Right atrium auricular region (tissue), 2 donors: ENCODE results near the gene ST6GALNAC3. TPM values are rescaled to one million over a fixed set of nuclear protein-coding genes. Genes with fewer than 3 reads are reported as not detected.
A peak's percentile ranks its signal among the peaks of the same experiment; 100 is the strongest.

ENCODE experiments used
- DNase-seq: peaks from one replicate; pipeline ENCODE4 v3.0.0-alpha.2; 2019; ENCODE audit warnings: low spot score
- H3K27ac ChIP-seq, 2 donors: fragments of 200-600 bp; sonication (generic); 1 replicate in 1 of 2; 2 replicates in 1 of 2; pipeline ENCODE4 v1.5.1; 2016 to 2019
- H3K27me3 ChIP-seq, 2 donors: fragments of 200-600 bp; sonication (generic); one replicate each; pipeline versions ENCODE4 v1.5.1 to v1.6.0; 2017 to 2019
- H3K36me3 ChIP-seq: fragments of 200-600 bp; sonication (generic); one replicate; pipeline ENCODE4 v1.5.1; 2016
- H3K4me1 ChIP-seq, 2 donors: fragments of 200-600 bp; sonication (generic); one replicate each; pipeline versions ENCODE4 v1.5.1 to v1.6.0; 2017 to 2019
- H3K4me3 ChIP-seq, 2 donors: fragments of 200-600 bp; sonication (generic); 1 replicate in 1 of 2; 2 replicates in 1 of 2; pipeline ENCODE4 v1.5.1; 2017 to 2019; ENCODE audit warnings: mild to moderate bottlenecking in 1 of 2, moderate library complexity in 1 of 2
- H3K9me3 ChIP-seq, 2 donors: fragments of 200-600 bp; sonication (generic); one replicate each; pipeline ENCODE4 v1.5.1; 2019
- CTCF ChIP-seq, 2 donors: fragments of 200-600 bp; sonication (generic); IDR thresholded peaks; one replicate each; pipeline ENCODE4 v1.5.1; 2019; ENCODE audit warnings: antibody characterized with exemption in 2 of 2
- total RNA-seq, 2 donors: library from RNA; depleted of rRNA; stranded (reverse); fragments of >200 nt; gene quantifications; one replicate each; pipeline ENCODE4 v1.1.0, GENCODE V29; 2016

The ST6GALNAC3 gene
- total RNA-seq, 2 donors from 2014 or later = 6.8 to 9.3 TPM

- H3K4me3 ChIP-seq = no peak overlapping the region
- no peaks in the 10 kb centered on the region for H3K9me3 ChIP-seq
- H3K36me3 ChIP-seq = no peaks in the 10 kb centered on the region
- no peak overlapping the region for H3K27ac ChIP-seq
- TF ChIP-seq CTCF (IDR thresholded peaks at IDR 0.05) = no peak
- DNase-seq = no peak
- H3K27me3 ChIP-seq = no peaks in the 10 kb centered on the region
- no peaks in the 10 kb centered on the region for H3K4me1 ChIP-seq
Observed at GRCh38 chr1:76303340-76303717, 228.8 kb downstream of the ST6GALNAC3 start.

GRCh38 chr1:76313304-76313703 lies 238.8 kb downstream of the ST6GALNAC3 start:
- Histone ChIP-seq H3K4me3 (no peak overlapping the region), H3K27ac (no peak overlapping the region), H3K4me1 (no peaks in the 10 kb centered on the region), H3K9me3 (no peaks in the 10 kb centered on the region), H3K36me3 (no peaks in the 10 kb centered on the region), H3K27me3 (no peaks in the 10 kb centered on the region)
- no peak for TF ChIP-seq CTCF (IDR thresholded peaks at IDR 0.05)
- DNase-seq = no peak

GRCh38 chr1:76314730-76315129 lies 240.2 kb downstream of the ST6GALNAC3 start:
- Histone ChIP-seq H3K36me3 (no peaks in the 10 kb centered on the region), H3K27ac (no peak overlapping the region), H3K27me3 (no peaks in the 10 kb centered on the region), H3K4me3 (no peak overlapping the region), H3K9me3 (no peaks in the 10 kb centered on the region), H3K4me1 (no peaks in the 10 kb centered on the region)
- TF ChIP-seq CTCF (IDR thresholded peaks at IDR 0.05) = no peak
- no peak for DNase-seq

- Histone ChIP-seq H3K36me3 (no peaks in the 10 kb centered on the region), H3K27ac (no peak overlapping the region), H3K4me1 (no peaks in the 10 kb centered on the region), H3K9me3 (no peaks in the 10 kb centered on the region), H3K4me3 (no peak overlapping the region), H3K27me3 (no peaks in the 10 kb centered on the region)
- TF ChIP-seq CTCF (IDR thresholded peaks at IDR 0.05) = no peak
- DNase-seq = no peak
Observed at GRCh38 chr1:76317299-76317900, 242.9 kb downstream of the ST6GALNAC3 start.

- DNase-seq = no peak
- Histone ChIP-seq H3K4me3 (no peak overlapping the region), H3K36me3 (no peaks in the 10 kb centered on the region), H3K9me3 (no peaks in the 10 kb centered on the region), H3K27ac (no peak overlapping the region), H3K4me1 (no peaks in the 10 kb centered on the region), H3K27me3 (no peaks in the 10 kb centered on the region)
- peak; percentile 77 to 90 for TF ChIP-seq CTCF (IDR thresholded peaks at IDR 0.05)
Observed at GRCh38 chr1:76330991-76331603, 256.6 kb downstream of the ST6GALNAC3 start.

GRCh38 chr1:76335882-76336281 lies 261.3 kb downstream of the ST6GALNAC3 start:
- H3K4me3 ChIP-seq = no peak overlapping the region
- no peak overlapping the region for H3K27ac ChIP-seq
- no peak for DNase-seq
- no peaks in the 10 kb centered on the region for H3K9me3 ChIP-seq
- no peaks in the 10 kb centered on the region for H3K36me3 ChIP-seq
- H3K27me3 ChIP-seq = no peaks in the 10 kb centered on the region
- peaks cover 0 to 12% of the 10 kb centered on the region in 2 donors for H3K4me1 ChIP-seq
- no peak for TF ChIP-seq CTCF (IDR thresholded peaks at IDR 0.05)
